Stimulated activated CD8-positive, alpha-beta memory T cell treated with anti-CD3 and anti-CD28 coated beads, Interleukin-12 subunit alpha, Interleukin-12 subunit beta, amount 100 ng/mL, for 1 hour (primary cell): Measurements from ENCODE around the gene UNC93B1.

Experiments used
- DNase-seq: peaks from one replicate; pipeline ENCODE4 v3.0.0-alpha.2; 2020; ENCODE audit warnings: low read depth

The UNC93B1 gene

GRCh38 chr11:68022531-68022930 lies 18.6 kb upstream of the UNC93B1 start:
- no peak for DNase-seq

DNA sequence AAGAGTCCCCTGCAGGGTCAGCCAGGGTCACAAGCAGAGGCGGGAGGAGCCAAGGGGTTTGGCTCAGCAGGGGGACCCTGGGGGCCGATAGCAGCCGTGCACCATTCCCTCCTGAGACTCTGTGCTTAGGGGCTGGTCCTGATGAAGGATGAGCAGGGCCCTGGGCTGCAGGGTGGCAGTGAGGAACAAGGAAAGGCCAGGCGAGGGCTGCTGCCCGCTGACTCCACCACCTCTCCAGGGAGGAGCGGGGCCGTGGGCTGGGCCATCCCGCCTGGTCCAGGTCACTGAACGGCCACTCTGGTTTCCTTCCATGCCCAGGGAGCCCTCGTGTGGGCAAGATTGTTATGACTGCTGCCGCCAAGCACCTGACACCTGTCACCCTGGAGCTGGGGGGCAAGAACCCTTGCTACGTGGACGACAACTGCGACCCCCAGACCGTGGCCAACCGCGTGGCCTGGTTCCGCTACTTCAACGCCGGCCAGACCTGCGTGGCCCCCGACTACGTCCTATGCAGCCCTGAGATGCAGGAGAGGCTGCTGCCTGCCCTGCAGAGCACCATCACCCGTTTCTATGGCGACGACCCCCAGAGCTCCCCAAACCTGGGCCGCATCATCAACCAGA lies 17.4 kb upstream of the UNC93B1 start:
- no peak for DNase-seq

- DNase-seq, result no peak
These were observed 16.7 kb upstream of the UNC93B1 start for GRCh38 chr11:68020575-68020974.

DNA sequence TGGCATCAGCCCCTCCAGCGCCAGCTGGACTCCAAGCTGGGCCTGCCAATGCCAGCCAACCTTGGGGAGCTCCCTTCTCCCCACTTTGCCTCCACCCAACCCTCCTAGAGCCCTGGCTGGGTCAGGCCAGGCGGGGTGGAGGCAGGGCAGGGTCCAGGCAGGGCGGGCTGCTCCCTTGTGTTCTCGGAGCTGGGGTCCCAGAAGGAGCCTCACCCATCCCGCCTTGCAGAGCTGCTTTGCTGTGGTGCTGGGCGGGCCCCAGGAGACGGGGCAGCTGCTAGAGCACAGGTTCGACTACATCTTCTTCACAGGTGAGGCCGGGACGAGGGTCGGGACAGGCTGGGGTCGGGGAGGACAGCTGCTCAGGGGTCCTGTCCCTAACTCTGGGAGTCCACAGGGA lies 15.6 kb upstream of the UNC93B1 start:
- no peak for DNase-seq

DNA sequence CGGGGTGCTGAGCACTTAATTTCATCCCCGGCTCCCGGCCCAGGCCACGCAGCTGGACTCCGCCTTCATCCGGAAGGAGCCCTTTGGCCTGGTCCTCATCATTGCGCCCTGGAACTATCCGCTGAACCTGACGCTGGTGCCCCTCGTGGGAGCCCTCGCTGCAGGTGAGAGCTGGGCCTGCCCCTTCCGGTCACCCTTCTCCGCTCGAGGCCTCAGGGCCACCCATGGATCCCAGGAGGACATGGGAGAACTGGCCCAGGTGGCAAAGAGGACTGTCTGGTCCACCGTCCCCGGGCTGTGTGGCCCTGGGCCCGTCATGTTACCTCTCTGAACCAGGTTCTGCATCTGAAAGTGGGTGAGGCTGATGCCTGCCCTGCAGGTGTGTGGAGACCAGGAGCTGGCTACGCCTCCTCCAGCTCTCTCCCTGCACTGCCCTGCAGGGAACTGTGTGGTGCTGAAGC lies 14.9 kb upstream of the UNC93B1 start:
- no peak for DNase-seq

DNA sequence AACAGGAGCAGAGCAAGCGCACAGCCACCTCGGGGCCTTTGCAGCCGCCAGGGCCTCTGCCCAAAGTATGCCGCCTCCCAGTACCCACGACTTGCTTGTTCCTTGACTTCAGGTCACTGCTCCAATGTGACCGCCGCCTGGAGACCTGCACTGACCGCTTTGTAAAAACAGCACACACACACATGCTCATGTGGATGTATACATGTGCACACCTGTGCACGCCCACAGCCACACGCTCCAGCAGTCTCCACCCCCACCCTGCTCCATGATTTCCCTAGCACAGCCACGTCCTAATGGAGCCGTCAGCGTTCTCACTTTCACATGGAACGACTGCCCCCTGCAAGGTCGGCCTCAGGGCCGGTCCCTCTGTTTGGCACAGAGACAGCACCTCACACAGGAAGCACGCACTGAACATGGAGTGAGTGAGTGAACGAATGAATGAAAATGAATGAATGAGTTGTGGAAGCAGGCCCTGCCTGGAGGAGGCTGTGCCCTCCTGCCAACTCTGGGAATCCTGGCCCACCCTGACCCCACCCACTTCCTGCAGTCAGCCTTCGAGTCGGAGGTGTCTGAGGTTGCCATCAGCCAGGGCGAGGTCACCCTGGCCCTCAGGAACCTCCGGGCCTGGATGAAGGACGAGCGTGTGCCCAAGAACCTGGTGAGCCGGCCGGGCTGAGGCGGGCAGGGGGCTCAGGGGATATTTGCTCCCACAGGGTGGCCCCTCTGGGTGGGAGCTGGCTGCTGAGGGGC lies 14.3 kb upstream of the UNC93B1 start:
- DNase-seq, result no peak

DNA sequence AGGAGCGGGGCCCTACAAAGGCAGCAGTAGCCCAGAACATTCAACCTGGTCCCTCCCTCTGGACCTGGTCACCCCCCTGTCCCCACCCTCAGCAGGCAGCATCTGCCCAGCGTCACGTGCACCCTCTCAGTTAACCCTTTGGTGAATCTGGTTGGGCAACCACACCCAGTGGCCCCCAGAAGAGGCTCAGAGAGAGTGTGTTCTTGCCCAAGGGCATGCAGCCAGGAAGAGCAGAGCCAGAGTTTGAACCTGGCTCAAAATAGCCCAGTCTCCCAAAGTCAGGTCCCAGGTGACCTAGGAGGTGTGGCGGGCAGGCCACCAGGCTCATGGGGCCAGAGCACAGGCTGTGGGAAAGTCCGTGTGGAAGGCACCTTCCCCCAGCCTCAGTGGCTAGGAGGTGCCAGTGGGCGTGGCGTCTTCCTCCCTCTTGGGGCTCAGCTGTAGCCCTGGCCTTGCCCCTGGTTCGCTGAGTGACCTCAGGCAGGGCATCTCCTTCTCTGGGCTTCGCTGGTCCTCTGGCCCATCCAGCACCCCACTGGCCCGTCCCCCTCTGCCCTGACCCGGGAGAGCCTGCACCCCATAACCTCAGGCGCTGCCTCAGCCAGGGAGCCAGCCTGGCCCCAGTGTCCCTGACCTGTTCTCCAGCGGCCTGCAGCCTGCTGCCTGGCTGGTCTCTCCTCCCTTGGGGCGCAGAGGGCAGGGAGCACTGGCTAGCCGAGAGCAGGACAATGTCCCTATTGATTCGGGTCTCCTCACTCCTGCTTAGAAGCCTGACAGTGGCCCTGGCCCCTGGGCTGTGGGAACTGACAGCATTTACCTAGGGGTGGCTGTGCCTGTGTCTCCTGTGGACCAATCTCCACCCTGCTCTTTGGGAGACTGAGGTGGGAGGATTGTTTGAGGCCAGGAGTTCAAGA lies 13.3 kb upstream of the UNC93B1 start:
- DNase-seq, result no peak

- no peak for DNase-seq
These were observed 12.4 kb upstream of the UNC93B1 start for GRCh38 chr11:68016161-68016903.

DNA sequence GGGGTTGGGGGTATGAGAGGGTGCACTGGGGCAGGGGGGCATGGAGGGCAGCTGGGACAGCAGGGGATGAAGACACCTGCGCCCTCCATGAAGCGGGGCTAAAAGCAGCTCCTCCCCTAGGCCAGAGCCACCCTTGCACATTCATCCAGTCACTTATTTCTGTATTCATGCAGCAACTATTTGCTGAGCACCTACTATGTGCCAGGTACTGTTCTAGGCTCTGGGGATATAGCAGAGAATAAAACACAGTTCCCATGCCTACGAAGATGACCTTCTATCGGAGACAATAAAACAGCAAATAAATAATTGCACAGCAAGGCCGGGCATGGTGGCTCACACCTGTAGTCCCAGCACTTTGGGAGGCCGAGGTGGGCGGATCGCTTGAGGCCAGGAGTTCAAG lies 11.6 kb upstream of the UNC93B1 start:
- DNase-seq, result no peak

DNA sequence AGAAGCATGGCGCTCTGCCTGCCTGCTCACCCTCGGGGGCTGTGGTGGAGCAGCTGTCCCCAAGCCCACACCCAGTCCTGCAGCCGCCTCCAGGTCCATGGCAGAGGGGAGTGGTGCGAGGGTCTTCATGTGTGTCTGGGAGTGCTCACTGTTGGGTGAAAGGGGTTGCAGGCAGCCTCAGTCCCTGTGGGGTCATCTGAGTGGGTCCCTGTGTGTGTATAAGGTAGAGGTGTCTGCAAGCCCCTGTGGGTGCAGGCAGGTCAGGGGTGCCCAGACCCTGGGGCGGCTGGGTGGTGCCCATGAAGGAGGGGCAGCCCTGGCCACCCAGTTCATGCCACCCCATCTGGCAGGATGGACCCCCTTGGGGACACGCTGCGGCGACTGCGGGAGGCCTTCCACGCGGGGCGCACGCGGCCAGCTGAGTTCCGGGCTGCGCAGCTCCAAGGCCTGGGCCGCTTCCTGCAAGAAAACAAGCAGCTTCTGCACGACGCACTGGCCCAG lies 11.1 kb upstream of the UNC93B1 start:
- no peak for DNase-seq

- no peak for DNase-seq
These were observed 10.5 kb upstream of the UNC93B1 start for GRCh38 chr11:68014157-68014946.

DNA sequence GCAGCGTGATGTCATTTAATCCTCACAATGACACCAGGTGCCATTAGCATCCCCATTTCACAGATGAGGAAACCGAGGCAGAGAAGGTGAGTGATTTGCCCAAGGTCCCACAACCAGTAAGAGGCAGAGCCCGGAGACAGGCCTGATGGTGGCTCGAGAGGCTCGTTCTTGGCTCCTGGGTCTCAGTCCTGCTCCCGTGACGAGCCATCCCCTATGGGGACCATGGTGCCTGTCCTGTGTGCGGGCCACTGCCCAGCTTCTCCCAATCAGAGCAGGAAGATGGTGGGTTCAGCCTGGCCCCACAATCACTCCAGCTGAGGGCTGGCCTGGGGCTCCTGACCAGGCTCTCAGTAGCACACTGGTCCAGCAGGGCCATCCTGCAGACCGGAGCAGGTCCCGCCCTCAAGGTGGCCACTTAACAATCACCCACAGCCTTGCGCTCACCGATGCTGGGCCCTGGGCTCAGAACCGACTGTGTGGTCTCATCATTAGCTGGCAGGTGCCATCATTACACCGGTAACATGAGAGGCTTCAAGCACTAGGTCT lies 9.8 kb upstream of the UNC93B1 start:
- DNase-seq, result no peak

DNA sequence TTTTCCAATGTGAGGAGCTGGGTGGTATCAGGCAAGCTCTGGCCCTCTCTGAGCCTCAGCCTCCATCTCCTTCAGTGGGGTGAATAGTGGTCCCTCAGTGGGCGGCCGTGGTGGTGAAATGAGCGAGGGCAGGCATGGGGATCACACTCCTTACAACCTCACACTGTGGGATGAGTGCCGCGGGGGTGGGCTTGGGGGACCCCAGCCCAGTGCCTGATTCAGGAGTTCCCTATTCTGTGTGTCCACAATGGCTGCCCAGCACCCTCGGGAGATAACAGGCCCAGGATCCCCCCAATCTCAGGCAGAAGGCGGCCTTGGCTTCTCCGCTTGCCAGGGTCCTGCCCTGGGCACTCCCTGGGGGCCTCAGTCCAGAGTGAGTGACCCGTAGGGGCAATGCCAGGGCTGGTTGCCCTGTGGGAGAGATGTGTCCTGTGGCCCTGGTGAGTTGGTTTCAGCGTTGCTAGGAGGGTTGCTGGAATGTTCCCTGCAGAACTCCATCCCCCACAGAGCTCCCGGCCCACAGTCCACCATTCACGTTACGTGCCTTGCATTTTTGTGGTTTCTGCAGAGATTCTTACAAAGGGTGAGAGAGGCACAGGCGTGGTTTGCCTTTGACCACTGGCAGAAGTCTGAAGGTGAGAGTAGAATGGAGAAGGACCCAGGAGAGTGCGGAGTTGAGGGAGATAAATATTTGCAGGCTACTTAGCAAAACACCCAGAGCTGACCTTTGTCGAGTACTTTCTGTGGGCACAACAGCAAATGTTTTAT lies 9.1 kb upstream of the UNC93B1 start:
- DNase-seq, result no peak

GRCh38 chr11:68012044-68012842 lies 8.3 kb upstream of the UNC93B1 start:
- DNase-seq, result no peak

- DNase-seq, result no peak
These were observed 7.4 kb upstream of the UNC93B1 start for GRCh38 chr11:68011051-68011943.

DNA sequence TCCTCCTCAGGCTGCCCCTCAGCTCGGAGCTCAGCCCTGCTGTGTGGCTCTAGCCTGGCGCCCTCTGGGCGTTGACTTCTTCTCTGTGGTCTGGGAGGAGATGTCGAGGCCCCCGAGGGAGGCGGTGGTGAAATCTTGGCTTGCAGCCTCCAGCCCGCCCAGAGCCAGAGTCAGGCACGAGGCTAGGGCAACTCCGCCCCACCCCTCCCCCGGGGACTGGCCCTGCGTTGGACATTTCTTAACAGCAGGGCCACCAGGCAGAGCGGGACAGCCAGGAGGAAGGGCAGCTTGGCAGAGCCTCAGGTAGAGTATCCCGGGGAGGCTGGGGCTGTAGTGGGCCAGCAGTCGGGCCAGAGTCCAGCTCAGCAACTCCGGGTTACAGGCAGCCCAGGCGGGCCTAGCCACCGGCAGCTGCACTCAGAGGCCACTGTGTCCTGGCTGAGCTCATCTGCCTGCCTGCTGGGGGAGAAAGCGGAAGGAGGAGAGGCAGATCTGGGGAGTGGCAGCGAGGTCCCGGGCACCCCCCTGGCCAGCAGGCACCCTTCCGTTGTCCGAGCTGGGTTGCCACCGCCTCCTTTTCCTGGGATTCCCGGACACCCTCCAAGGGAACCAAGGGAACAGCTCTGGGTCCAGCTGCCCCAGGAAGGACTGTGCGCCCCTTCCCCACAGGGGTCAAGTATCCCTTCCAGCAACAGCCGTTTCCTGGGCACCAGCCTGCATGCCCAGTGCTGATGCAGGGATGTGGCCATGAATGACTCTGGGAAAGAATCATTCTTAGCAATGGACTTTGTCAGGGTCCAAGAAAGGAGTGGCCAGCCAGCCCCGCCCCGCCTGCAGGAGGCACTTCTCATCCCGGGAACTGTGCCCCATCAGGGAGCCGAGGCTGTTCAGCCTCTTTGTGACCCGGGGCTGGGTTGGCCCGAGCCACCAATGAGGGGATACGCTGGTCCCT lies 6.5 kb upstream of the UNC93B1 start, which contains the start of gene ALDH3B1:
TSS of gene ALDH3B1 (plus strand) at position 238 of the 952 bp plus-strand sequence. CDS start 4,971 bp downstream, outside the sequence.
- DNase-seq, result no peak
